Left hindlimb (tissue), 1 donor: Measurements from ENCODE around the gene RHO.
A peak's percentile ranks its signal among the peaks of the same experiment; 100 is the strongest.

Experiments used
- DNase-seq: peaks from one replicate; pipeline ENCODE4 v3.0.0-alpha.2; 2018

RHO gene

DNA sequence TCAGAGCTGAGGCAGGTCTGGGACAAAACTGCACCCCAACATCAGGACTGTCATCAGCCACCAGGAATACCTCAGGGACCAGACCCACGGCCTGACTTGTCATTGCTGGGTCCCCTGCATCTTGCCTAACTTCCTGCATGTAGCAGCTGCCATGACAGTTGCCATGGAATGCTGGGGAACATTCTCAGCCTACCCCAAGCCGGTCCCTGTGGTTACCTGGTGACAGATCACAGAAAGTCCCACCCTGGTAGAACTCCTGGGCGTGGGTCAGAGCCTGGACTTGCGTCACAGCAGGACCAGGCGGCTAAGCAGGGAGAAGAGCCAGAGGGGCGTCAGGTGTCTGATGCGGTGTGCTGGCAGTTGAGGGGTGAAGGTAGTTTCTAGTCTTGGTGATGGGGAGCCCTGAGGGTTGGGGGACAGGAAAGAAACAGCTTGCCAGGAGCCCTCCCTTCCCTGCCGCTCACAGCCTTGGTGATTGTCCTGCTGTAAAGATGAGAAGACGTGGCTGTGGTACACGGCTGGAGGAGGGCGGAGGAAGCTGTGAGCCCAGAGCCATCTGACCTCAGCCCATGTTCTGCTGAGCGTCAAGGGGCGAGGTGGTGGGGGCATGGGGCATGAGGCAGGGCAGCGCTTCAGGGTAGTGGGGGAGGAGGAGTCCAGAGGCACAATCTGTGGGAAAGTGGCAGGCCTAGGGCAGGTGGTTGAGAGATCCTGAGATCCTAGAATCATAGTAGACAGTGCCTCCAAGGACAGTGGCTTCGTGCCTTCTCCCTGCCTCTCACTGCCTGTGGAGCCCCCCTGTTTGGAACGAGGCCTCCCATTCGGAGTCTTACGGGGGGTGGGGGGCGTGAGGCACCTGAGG, 19.9 kb downstream of the RHO start:
- DNase-seq: no peak

DNA sequence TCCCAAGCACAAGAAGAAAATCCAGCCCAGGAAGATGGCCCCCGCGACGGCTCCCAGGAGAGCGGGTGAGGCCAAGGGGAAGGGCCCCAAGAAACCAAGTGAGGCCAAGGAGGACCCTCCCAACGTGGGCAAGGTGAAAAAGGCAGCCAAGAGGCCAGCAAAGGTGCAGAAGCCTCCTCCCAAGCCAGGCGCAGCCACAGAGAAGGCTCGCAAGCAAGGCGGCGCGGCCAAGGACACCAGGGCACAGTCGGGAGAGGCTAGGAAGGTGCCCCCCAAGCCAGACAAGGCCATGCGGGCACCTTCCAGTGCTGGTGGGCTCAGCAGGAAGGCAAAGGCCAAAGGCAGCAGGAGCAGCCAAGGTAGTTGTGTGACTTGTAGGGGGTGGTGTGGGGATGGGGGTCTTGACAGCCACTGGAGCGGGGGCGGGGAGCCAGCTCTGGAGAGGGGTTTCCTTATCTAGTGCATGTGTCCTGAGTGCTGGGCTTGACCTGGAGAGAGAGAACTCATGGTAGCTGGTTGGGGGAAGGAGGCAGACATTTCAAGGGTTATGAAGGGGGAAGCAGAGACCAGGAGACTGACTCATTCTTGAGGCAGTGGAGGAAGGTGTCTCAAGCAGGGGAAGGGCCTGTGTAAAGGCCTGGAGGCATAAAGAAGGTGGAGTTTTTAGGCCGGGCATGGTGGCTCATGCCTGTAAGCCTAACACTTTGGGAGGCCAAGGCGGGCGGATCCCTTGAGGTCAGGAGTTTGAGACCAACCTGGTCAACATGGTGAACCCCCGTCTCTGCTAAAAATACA, 20.8 kb downstream of the RHO start:
- DNase-seq: no peak

DNA sequence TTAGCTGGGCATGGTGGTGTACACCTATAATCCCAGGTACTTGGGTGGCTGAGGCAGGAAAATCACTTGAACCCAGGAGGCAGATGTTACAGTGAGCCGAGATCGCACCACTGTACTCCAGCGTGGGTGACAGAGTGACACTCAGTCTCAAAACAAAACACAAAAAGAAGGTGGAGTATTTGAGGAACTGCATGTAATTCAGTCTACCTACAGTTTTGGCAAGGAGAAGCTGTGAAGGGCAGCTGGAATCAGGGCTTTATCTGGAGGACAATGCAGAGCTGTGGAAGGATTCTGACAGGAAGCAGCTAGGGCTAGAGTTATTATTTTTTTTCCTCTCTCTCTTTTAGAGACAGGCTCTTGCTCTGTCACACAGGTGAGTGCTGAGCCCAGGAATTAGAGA, 21.4 kb downstream of the RHO start:
- DNase-seq: no peak

DNA sequence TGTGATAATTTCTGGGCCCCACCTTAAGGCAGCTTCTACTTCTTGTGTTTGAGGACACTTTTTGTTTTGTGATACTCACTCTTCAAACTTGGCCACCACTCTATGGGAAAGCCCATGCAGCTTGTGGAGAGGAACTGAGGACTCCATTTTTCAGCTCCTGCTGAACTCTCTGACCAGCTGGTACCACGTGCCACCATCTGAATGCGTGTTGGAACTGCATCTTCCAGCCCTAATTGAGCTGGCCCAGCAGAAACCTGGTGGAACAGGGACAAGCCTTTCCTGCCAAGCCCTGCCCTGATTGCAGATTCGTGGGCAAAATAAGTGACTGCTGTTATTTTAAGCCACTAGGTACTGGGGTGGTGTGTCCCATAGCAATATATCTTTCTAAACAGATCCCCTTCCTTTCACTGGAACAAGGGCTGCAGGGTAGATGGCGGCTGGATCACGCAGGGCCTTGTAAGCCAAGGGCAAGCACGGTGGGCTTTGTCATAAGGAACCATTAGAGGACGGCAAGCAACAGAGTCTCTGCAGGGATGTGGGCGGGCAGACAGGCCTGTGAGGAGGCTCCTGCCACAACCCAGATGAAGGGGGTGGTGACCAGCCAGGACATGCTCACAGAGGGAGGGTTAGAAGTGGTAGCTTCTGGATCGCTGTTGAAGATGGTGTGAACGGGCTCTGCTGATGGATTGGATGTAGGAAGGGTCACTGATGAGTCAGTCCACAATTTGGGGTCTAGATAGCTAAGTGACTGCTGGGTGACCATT, 24.0 kb downstream of the RHO start:
- DNase-seq: no peak

DNA sequence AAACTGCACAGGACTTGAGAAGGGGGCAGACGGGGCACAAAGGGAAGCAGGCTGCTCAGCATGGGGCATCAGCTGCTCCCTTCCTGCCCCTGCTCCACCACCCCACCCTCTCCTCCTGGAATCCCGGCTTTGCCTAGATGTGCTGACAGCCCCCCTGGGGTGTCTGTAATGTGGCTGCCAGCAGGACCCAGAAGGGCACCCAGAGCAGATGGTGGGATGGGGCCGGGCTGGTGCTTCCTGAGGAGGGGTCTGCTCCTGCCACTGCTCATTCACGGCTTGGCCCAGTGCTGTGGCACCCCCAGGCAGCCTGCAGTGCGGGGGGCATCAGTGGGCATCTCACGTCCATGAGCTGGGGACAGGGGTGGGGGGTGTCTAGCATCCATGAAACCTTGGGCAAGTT, 24.7 kb downstream of the RHO start:
- no peak for DNase-seq

DNA sequence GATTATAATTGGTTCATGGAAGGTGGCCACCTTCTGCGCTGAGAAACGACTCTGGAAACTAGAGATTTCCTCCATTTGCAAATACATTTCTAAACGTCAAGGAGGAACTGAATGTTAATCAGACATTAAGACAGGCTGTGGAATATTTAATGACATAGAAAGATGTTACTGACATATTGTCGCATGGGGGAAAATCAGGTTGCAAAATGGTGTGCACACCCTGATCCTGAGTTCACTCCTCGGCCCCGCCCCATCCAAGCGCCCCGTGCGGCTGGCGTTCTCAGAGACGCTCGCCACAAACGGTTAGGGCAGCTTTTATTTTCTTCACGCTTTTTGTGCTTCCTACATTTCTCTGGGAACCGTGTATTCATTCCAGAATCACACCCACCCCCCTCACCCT, 25.3 kb downstream of the RHO start:
- DNase-seq: no peak

DNA sequence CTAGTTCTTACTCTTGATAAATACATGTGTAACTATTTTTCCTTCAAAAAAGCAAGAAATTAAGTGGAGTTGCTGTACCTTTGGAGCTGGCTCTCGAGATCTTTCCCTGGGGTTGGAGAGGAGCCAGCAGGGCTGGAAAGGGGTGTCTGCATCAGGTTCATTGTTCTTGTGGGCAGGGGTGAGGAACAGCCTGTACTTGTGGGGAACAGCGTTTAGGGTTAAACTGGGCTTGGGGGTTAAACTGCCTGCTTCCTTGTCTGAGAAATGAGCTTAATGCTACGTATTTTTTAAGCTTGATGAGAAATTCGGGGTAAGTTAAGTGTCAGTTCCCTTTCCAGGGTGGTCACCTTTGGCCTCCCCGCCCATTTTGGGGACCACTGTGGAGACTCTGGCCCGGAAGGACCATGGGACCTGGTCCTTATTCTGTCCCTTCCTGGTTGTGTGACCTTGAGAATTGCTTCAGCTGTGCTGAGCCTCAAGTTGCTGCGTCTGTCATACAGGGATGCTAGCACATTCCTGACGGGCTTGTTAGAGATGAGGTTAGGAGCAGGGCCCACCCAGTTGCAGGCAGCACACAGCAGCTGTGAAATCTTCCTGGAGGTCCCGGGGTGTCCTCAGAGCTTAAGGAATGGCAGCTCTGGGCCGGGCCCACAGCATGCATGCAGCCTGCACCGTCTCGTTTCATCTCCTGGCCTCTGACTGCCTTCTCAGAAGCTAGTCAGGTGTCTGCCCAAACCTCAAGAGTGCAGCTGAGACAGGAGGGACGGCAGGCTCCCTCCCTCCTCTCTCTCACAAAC, 26.1 kb downstream of the RHO start:
- no peak for DNase-seq

DNA sequence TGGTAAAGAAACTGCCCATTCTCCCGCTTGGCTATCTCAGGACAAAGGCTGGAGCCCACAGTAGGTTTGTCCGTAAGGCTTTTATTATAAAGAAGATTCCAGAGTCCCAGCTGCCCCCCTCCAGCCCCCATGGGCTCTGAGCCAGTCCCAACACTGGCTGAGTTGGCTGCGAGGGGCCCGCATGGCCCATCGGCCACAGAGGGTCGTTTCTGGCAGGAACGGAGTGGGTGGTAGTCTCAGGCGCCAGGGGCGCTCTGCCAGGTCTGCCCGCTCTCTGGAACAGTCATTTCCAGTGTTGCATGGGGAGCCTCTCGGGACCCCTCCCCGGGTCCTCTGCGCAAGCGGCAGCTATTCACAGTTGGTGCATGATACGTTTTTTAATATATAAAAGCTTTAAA, 26.7 kb downstream of the RHO start:
- peak; percentile 50 for DNase-seq

DNA sequence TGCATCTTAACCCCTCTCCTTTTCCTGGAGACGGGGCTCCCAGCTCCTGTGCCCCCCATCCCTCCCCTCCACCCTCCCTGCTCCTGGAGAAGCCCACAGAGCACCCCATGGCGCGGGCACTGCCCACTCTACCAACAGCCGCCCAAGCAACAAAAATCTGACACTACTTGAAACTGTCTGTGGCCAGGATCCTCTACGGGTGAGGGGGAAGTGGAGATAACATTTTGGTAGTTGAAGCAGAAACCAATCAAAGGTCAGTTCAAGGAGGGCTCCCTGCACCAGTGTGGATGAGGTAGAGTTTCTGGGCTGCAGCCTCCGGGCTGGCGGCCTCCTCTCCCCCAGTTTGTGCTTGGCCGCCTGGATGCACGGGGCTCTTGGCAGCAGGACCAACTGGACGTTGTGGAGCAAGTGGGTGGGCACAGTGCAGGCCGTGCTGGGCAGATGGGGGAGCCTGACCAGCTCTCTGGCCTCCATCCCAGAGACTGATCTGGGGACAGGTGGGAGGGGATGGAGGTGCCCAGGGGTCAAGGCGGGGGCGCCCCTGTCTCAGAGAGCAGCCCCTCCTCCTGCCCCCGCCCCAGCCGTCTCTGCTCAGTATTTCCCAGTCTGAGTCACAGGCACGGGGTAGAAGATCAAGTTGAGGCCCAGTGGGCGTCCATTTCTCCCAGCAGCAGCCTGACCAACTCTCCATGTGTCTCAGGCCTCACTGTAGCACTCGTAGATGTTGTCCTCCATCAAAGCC, 27.3 kb downstream of the RHO start:
- no peak for DNase-seq

DNA sequence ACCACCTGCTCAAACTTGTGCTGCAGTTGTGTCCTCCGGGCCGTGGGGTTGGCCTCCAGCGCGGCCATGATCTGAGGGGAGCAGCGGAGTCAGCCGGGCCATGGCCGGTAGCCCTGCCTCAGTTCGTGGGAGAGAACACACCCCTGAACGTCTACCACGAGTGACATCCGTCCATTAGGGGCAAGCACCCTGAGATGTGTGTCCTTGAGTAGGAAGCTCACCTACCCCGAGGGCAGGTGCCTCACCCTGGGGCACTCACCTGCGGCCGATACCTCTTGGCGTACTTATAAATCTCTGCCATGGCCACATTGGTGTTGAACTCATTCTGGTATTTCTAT, 27.9 kb downstream of the RHO start:
- no peak for DNase-seq

DNA sequence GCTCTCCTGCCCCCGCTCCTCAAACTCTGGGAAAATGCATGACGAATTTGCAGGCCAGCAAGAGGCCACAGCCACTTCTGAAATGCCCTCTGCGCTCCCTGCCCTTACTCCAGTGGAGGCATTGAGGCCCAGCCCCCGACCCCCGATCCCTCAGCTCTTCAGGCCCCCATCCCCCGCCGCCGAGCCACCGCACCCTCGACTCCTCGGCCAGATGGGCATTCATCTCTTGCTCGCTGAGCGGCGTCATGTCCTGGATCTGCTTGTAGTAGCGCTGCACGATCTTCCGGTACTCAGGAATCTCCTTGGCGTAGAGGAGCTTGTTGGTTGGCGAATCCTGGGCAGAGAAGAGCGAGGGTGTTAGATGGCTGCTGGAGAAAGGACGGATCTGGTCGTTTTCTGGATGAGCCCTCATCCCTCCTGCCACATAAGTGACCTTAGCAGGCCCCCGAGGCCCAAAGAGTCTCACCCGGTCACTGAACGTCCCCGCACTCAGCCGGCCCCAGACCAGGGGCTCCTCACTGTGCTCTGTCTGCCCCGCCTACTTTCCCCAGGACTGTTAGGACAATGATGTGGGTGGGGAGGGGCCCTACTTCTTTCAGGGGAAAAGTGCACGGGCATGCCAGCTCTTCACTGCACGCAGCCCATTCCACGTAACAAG, 28.6 kb downstream of the RHO start:
- no peak for DNase-seq

DNA sequence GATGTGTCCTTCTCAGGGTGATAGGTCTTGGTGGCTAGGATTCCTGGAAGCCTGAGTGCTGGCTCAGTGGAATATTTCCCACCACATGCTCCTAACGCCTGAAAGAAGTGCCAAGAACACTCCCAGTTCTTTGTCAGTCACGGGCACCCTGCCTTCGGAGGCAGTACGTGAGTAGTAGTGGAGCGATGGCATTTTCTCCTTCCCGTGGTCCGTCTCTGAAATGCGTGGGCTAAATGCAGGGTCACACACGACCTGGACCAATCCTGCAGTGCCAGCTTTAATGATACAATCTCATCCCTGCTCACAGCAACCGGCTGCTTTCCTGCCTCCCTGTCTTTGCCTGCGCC, 29.1 kb downstream of the RHO start:
- DNase-seq: peak; percentile 71

DNA sequence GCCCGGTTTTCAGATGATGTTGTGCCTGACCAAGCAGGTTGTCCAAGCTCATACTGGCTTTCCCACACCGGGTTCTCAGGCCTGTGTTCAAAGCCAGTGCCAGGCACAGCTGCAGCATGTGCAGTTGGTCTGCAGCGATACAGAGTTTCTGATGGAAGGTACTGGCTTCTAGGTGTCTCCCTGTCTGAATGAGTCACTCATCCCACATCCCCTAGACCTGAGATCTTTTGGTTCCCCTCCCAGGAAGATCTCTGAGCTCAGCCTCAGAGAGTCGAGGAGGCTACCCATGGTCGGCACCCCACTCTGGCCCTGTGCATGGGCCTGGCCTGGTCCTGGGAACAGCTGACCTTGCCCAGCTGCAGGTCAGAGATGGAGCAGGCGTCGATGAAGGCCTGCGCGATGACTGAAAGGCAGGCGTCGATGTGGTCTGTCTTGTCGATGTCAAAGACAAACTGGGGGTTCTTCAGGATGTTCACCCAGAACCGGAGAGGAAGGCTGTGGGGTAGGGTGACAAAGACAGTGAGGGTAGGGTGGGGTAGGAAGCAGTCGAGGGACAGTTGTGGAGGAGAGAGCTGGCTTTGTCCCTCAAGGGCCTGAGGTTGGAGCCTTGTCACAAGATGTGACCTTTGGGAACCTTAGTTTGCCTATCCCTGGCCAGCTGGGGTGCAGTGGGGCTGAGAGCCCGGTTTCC, 29.8 kb downstream of the RHO start:
- no peak for DNase-seq

DNA sequence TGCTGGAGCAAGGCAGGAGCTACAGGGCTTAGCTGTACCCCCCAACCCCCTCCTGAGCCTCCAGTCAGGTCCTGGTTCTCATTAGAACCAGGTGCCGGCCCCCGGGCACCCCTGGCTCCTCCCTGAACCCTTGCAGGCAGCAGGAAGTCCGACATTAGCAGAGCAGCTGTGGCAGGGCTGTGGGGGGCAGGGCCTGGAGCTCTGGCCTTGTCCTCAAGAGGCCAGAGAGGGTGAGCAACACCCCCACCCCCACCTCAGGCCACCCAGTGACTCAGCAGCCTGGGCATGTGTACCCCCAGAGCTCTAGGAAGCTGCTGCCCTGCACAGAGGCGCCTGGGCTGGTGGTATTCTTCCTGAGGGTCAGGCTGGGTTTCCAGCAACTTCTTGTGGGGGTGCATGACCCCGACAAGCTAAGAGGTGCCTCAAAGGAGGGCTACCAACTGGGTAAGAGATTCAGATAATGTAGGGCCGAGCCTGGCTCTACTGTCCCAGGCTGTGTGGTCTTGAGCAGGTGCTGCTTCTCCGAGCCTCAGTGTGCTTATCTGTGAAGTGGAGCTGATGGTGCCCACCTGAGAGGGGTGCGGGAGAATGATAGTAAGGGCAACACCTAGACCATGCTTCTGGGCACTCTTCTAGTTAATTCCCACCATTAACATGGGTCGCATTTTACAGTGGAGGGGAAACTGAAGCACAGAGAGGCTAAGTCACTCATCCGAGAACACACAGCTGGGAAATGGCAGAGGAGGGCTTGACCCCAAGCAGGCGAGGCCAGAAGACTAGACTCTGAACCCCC, 30.5 kb downstream of the RHO start:
- no peak for DNase-seq

DNA sequence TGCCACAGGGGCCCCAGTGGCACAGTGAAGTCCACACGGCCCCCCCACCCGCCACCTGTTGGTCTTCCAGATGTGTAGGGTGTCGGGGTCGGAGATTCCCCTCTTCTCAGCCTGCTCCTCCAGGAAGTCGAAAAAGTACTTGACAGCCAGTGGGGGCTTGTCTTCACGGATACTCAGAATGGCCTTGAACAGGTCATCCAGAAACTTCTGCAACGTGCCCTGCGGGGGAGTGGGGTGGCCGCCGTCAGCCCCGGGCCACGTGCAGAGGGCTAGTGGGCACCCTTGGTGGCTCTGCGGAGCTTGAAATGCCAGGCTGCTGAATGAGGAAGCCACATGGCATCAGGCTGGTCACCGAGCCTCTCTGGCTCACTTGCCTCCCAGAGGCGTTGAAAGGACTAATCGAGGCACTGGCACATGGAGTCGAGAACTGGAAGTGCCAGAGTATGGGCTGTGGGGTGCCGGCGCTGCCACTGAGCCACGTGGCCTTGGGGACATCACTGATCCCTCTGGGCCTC, 31.2 kb downstream of the RHO start:
- no peak for DNase-seq

DNA sequence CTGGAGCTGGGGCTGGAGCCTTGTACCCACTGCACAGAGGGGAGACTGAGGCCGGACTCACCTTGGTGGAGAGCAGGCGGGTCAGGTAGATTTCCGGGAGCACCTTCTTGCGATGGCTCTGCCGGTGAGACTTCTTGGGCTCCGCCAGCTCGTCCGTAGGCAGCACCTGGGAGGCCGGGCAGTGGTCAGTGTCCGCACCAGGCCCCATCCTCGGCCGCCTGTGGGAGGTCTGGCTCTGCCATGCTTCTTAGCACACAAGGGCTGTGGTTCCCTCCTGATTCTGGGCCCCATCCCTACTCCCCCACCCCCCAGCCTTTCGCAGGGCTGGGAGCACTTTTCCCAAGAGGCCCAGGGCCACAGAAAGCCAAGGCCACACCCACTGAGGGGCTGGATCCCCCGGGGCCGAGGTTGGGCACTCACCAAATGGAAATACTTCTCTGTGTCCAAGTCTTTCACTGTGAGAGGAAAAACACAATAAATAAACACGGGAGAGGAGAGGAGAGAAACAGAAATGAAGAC, 31.9 kb downstream of the RHO start:
- peak; percentile 66 for DNase-seq

DNA sequence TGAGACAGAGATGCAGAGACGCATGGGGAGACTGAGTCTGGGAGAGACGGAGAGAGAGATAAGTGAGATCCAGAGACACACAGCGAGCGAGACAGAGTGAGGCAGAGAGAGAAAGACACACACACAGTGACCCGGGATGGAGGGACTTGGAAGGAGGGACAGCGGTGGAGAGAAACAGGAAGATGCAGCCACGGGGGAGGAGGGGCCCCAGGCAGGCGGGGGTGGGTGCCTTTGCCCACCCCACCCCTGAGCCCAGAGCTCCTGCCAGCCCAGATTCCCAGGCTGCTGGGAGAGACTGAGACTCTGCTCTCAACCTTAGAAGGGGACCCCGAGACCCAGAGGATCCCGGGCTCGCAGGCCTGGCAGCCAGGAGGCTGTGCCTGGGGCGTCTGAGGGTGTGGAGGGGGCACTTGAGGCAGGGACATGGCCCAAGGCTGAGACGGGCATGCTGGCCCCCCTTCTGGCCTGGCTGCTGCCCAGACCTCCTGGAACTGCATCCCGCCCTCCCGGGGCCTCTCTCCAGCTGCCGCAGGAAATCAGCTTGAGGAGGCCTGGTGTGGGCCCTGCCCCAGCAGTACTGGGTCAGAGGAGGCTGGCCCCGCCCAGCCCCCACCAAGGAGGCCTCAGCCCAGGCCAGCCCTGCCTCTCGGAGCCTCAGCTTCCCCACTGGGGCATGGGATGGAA, 32.6 kb downstream of the RHO start:
- peak; percentile 92 for DNase-seq

DNA sequence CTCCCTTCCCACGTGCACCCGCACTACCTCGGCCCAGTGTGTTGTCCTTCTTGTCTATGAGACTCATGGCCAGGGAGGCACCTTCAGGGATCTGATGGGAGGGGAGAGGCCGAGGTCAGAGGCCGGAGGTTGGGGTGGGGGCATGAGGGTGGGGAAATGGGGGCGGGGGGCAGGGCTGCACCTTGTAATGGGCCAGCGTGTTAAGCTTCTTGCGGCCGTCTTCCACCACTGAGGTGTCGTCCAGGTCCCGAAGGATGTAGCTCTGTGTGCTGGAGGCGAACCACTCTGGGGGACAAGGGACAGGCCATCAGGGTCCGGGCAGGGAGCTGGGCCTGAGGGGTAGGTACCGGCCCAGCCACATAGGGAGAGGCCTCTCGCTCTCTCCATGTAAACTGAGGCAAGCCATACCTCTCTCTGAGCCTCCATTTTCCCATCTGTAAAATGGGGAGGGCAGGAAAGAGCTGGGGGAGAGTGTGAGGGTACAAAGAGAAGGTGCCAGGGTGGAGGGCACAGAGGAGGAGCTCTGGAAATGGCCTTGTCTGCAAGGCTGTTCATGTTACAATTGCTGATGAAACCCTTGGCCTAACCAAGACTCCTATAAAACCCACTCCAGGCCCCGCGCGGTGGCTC, 33.3 kb downstream of the RHO start:
- DNase-seq: no peak

DNA sequence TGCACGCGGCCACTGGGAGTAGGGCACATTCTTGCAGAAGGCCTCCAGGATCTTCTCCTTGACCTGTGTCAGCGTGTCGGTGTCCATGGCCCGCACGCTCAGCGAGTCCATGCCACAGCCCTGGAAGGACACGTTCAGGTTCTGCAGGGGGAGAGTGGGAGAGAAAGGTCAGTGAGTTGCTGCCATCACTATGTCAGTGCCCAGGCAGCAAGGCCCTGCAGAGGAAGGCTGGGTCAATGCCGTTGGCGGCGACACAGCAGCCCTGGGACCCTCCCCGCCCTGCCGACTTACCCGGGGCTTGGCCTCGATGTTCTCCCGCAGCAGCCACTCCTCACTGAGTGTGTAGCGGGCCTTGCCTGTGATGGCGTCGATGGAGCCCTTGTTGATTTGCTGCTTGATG, 34.4 kb downstream of the RHO start:
- DNase-seq: no peak
